CD4-positive, alpha-beta memory T cell (primary cell): ENCODE measurements around the gene TNNT1. TPM values are rescaled to one million over a fixed set of nuclear protein-coding genes. Genes with fewer than 3 reads are reported as not detected.
A peak's percentile ranks its signal among the peaks of the same experiment; 100 is the strongest.
"Not testable (repeated sequence)": the region's sequence is repeated elsewhere in the genome, so short reads cannot be mapped to it uniquely, and the experiment has no call there.

Experiments
- CTCF ChIA-PET: fragments of 350-600 bp; sonication (Branson Sonifier 250); formaldehyde crosslinking; loops from one replicate; lab custom pipeline; 2021; ENCODE audit warnings: inconsistent platforms; ENCODE audit not compliant: partially characterized antibody; lab: Charles Lee
- POLR2A ChIA-PET: fragments of 350-600 bp; sonication (Branson Sonifier 250); formaldehyde crosslinking; loops from one replicate; lab custom pipeline; 2021; ENCODE audit not compliant: partially characterized antibody; lab: Charles Lee
- DNase-seq, 5 donors: peaks; one replicate each; pipeline versions ENCODE4 v3.0.0 to v3.0.0-alpha.2; 2020 to 2022; ENCODE audit warnings: mixed read lengths in 1 of 5
- H3K27ac ChIP-seq: one replicate; pipeline ENCODE4 v1.7.0; 2013; ENCODE audit warnings: low read depth, low read length
- H3K27me3 ChIP-seq: 2 replicates; pipeline ENCODE4 v1.7.0; 2013; ENCODE audit warnings: mild to moderate bottlenecking, low read length, moderate library complexity; ENCODE audit not compliant: insufficient read depth
- H3K36me3 ChIP-seq: 2 replicates; pipeline ENCODE4 v1.7.0; 2013; ENCODE audit warnings: mild to moderate bottlenecking, low read length, moderate library complexity; ENCODE audit not compliant: insufficient read depth
- H3K4me1 ChIP-seq: 2 replicates; pipeline ENCODE4 v1.7.0; 2013; ENCODE audit warnings: mild to moderate bottlenecking, low read length, moderate library complexity; ENCODE audit not compliant: insufficient read depth
- H3K4me3 ChIP-seq, 2 donors: one replicate each; pipeline ENCODE4 v1.7.0; 2013; ENCODE audit warnings: low read length in 2 of 2, mild to moderate bottlenecking in 1 of 2
- H3K9me3 ChIP-seq, 2 donors: one replicate each; pipeline ENCODE4 v1.7.0; 2013; ENCODE audit warnings: low read length in 2 of 2, control low read depth in 1 of 2; ENCODE audit not compliant: control insufficient read depth in 1 of 2
- H3K27ac Mint-ChIP-seq, 7 donors: one replicate each; pipeline ENCODE4 v1.8.0; 2020 to 2021; ENCODE audit warnings: mixed read lengths in 7 of 7, mild to moderate bottlenecking in 6 of 7, inconsistent platforms in 3 of 7, moderate library complexity in 3 of 7
- H3K27me3 Mint-ChIP-seq, 2 donors: one replicate each; pipeline ENCODE4 v1.8.0; 2020 to 2021; ENCODE audit warnings: mixed read lengths in 2 of 2
- H3K36me3 Mint-ChIP-seq, 2 donors: one replicate each; pipeline ENCODE4 v1.8.0; 2020 to 2021; ENCODE audit warnings: mixed read lengths in 2 of 2, inconsistent platforms in 1 of 2, mild to moderate bottlenecking in 1 of 2
- H3K4me1 Mint-ChIP-seq, 4 donors: one replicate each; pipeline ENCODE4 v1.8.0; 2020 to 2021; ENCODE audit warnings: mixed read lengths in 4 of 4, mild to moderate bottlenecking in 1 of 4
- H3K4me3 Mint-ChIP-seq, 8 donors: one replicate each; pipeline ENCODE4 v1.8.0; 2020 to 2021; ENCODE audit warnings: mixed read lengths in 8 of 8, mild to moderate bottlenecking in 7 of 8, moderate library complexity in 6 of 8, inconsistent platforms in 3 of 8
- H3K9me3 Mint-ChIP-seq, 8 donors: one replicate each; pipeline ENCODE4 v1.8.0; 2020 to 2021; ENCODE audit warnings: mixed read lengths in 8 of 8, mild to moderate bottlenecking in 5 of 8, inconsistent platforms in 3 of 8, moderate library complexity in 1 of 8
- intact Hi-C: fragments of 100-400 bp; cut with micrococcal nuclease; formaldehyde crosslinking; loops from one replicate; pipeline ENCODE4 v1.15.1; 2023
- polyA plus RNA-seq, 2 donors: library from polyadenylated mRNA; unstranded; fragments of 300-500 nt; fragmentation: Illumina TruSeq; gene quantifications; one replicate each; pipeline ENCODE4 v1.2.3, GENCODE V29; 2021
- total RNA-seq, 2 experiments: library from RNA; stranded (reverse); gene quantifications; one replicate each; pipeline ENCODE4 v1.2.3, GENCODE V29; 2021

TNNT1 gene
- total and polyA plus RNA-seq, 4 experiments from 2014 or later: not detected

- CTCF ChIA-PET: no interaction called here
- Histone ChIP-seq H3K4me1 (peaks cover 5% of the 10 kb centered on the region), H3K27me3 (no peaks in the 10 kb centered on the region), H3K36me3 (no peaks in the 10 kb centered on the region), H3K9me3 (no peaks in the 10 kb centered on the region), H3K27ac (no peak overlapping the region), H3K4me3 (no peak overlapping the region)
- Mint-ChIP-seq H3K36me3 (peaks cover 32 to 39% of the 10 kb centered on the region in 2 donors), H3K27ac (peak overlapping the region in 2 of 7 donors; percentile 48 to 65), H3K9me3 (peaks cover 0 to 2% (median 0%) of the 10 kb centered on the region in 8 donors), H3K4me3 (peak overlapping the region in 1 of 8 donors; percentile 73), H3K27me3 (no peaks in the 10 kb centered on the region), H3K4me1 (peaks cover 1 to 10% (median 5%) of the 10 kb centered on the region in 4 donors)
- DNase-seq: no peak
- intact Hi-C loops: no loop called here
- POLR2A ChIA-PET: no interaction called here
These were observed 39.3 kb downstream of the TNNT1 start for GRCh38 chr19:55109527-55110291.

GRCh38 chr19:55107252-55107651, 41.8 kb downstream of the TNNT1 start:
- CTCF ChIA-PET: interaction anchor here (2.6 kb wide), 1 partner anchor 19 kb away, joined by 11 read pairs; no protein-coding TSS in a partner anchor

GRCh38 chr19:55106591-55106990, 42.4 kb downstream of the TNNT1 start:
- intact Hi-C loops: no loop called here
- Mint-ChIP-seq H3K36me3 (peaks cover 50 to 51% of the 10 kb centered on the region in 2 donors), H3K4me1 (peaks cover 0 to 6% (median 4%) of the 10 kb centered on the region in 4 donors), H3K9me3 (peaks cover 0 to 2% (median 0%) of the 10 kb centered on the region in 8 donors), H3K27me3 (no peaks in the 10 kb centered on the region), H3K4me3 (no peak overlapping the region), H3K27ac (peak overlapping the region in 1 of 7 donors; percentile 32)
- Histone ChIP-seq H3K27ac (no peak overlapping the region), H3K4me3 (no peak overlapping the region), H3K9me3 (no peaks in the 10 kb centered on the region), H3K36me3 (peaks cover 13% of the 10 kb centered on the region), H3K27me3 (no peaks in the 10 kb centered on the region), H3K4me1 (no peaks in the 10 kb centered on the region)
- ChIA-PET CTCF (interaction anchor here (2.6 kb wide), 1 partner anchor 18 kb away, joined by 11 read pairs; no protein-coding TSS in a partner anchor), POLR2A (no interaction called here)
- DNase-seq: no peak

More at GRCh38 chr19:55107252-55107651, 41.8 kb downstream of the TNNT1 start:
- H3K4me1 Mint-ChIP-seq, POLR2A ChIA-PET, H3K27me3 ChIP-seq, H3K4me3 ChIP-seq, H3K4me3 Mint-ChIP-seq, H3K9me3 ChIP-seq, intact Hi-C loops, H3K27ac ChIP-seq, H3K27ac Mint-ChIP-seq, H3K4me1 ChIP-seq, DNase-seq, H3K9me3 Mint-ChIP-seq, H3K27me3 Mint-ChIP-seq: not testable (repeated sequence)
- H3K36me3 ChIP-seq: peaks cover 12% of the 10 kb centered on the region
- peaks cover 44 to 48% of the 10 kb centered on the region in 2 donors for H3K36me3 Mint-ChIP-seq

- Histone ChIP-seq H3K4me3 (no peak overlapping the region), H3K36me3 (peaks cover 13% of the 10 kb centered on the region), H3K27ac (no peak overlapping the region), H3K9me3 (no peaks in the 10 kb centered on the region), H3K4me1 (no peaks in the 10 kb centered on the region), H3K27me3 (no peaks in the 10 kb centered on the region)
- Mint-ChIP-seq H3K4me3 (no peak overlapping the region), H3K27me3 (no peaks in the 10 kb centered on the region), H3K9me3 (peaks cover 0 to 2% (median 0%) of the 10 kb centered on the region in 8 donors), H3K27ac (no peak overlapping the region), H3K4me1 (peaks cover 0 to 4% (median 4%) of the 10 kb centered on the region in 4 donors), H3K36me3 (peaks cover 47 to 49% of the 10 kb centered on the region in 2 donors)
- intact Hi-C loops: no loop called here
- no peak for DNase-seq
- CTCF ChIA-PET: interaction anchor here (2.6 kb wide), 1 partner anchor 17 kb away, joined by 11 read pairs; no protein-coding TSS in a partner anchor
- POLR2A ChIA-PET: no interaction called here
These were observed 43.8 kb downstream of the TNNT1 start for GRCh38 chr19:55105237-55105636.

GRCh38 chr19:55103190-55103589, 45.8 kb downstream of the TNNT1 start:
- intact Hi-C loops: no loop called here
- POLR2A ChIA-PET: no interaction called here
- no peak overlapping the region for H3K27ac ChIP-seq
- no peaks in the 10 kb centered on the region for H3K27me3 ChIP-seq
- H3K36me3 ChIP-seq: peaks cover 16% of the 10 kb centered on the region
- Mint-ChIP-seq H3K4me3 (no peak overlapping the region), H3K9me3 (peaks cover 0 to 2% (median 0%) of the 10 kb centered on the region in 8 donors), H3K27ac (no peak overlapping the region), H3K27me3 (no peaks in the 10 kb centered on the region), H3K4me1 (peaks cover 0 to 4% (median 2%) of the 10 kb centered on the region in 4 donors), H3K36me3 (peaks cover 39 to 40% of the 10 kb centered on the region in 2 donors)
- no peak overlapping the region for H3K4me3 ChIP-seq
- no peaks in the 10 kb centered on the region for H3K4me1 ChIP-seq
- CTCF ChIA-PET: interaction anchor here (0.7 kb wide), 1 partner anchor 157 kb away, joined by 3 read pairs; no protein-coding TSS in a partner anchor
- no peak for DNase-seq
- no peaks in the 10 kb centered on the region for H3K9me3 ChIP-seq

GRCh38 chr19:55101261-55101660, 47.7 kb downstream of the TNNT1 start:
- H3K27me3 ChIP-seq: no peaks in the 10 kb centered on the region
- ChIA-PET POLR2A (no interaction called here), CTCF (no interaction called here)
- no peaks in the 10 kb centered on the region for H3K27me3 Mint-ChIP-seq
- no peak overlapping the region for H3K27ac Mint-ChIP-seq
- no peak overlapping the region for H3K4me3 ChIP-seq
- H3K27ac ChIP-seq: no peak overlapping the region
- H3K4me1 Mint-ChIP-seq: peaks cover 0 to 4% (median 0%) of the 10 kb centered on the region in 4 donors
- H3K4me3 Mint-ChIP-seq: no peak overlapping the region
- H3K4me1 ChIP-seq: no peaks in the 10 kb centered on the region
- H3K9me3 ChIP-seq: no peaks in the 10 kb centered on the region
- H3K36me3 Mint-ChIP-seq: peaks cover 30 to 36% of the 10 kb centered on the region in 2 donors
- DNase-seq: peak in 1 of 5 donors; percentile 2
- H3K9me3 Mint-ChIP-seq: peaks cover 0 to 2% (median 0%) of the 10 kb centered on the region in 8 donors
- intact Hi-C loops: no loop called here
- H3K36me3 ChIP-seq: peaks cover 16% of the 10 kb centered on the region
